Type B pancreatic cell (in vitro differentiated cells): ENCODE data around the gene MT2A. TPM values are rescaled to one million over a fixed set of nuclear protein-coding genes. Genes with fewer than 3 reads are reported as not detected.

ENCODE experiments used
- DNase-seq: peaks from one replicate; pipeline ENCODE4 v3.0.0; 2021; ENCODE audit warnings: mixed read lengths; ENCODE audit not compliant: unreplicated experiment; ENCODE audit errors: extremely low spot score
- H3K27ac Mint-ChIP-seq: 2 replicates; pipeline ENCODE4 v1.8.0; 2021; ENCODE audit warnings: mild to moderate bottlenecking, mixed read lengths
- H3K27me3 Mint-ChIP-seq: 2 replicates; pipeline ENCODE4 v1.8.0; 2021; ENCODE audit warnings: mixed read lengths
- H3K36me3 Mint-ChIP-seq: 2 replicates; pipeline ENCODE4 v1.8.0; 2021; ENCODE audit warnings: mixed read lengths
- H3K4me1 Mint-ChIP-seq: one replicate; pipeline ENCODE4 v1.8.0; 2021; ENCODE audit warnings: mixed read lengths; ENCODE audit not compliant: unreplicated experiment
- H3K4me3 Mint-ChIP-seq: 2 replicates; pipeline ENCODE4 v1.8.0; 2021; ENCODE audit warnings: mild to moderate bottlenecking, mixed read lengths
- H3K9me3 Mint-ChIP-seq: 2 replicates; pipeline ENCODE4 v1.8.0; 2021; ENCODE audit warnings: mixed read lengths
- CTCF ChIP-seq: fragments of 200-600 bp; sonication (generic); conservative IDR thresholded peaks from 2 replicates; pipeline ENCODE4 v1.5.0; 2021; ENCODE audit warnings: antibody characterized with exemption, mild to moderate bottlenecking
- total RNA-seq: library from RNA; stranded (reverse); gene quantifications from 2 replicates; pipeline ENCODE4 v1.2.1, GENCODE V29; 2021; ENCODE audit warnings: low replicate concordance

MT2A gene
- total RNA-seq, 1 donor from 2014 or later, result 18.2 TPM

- no peak overlapping the region for H3K27ac Mint-ChIP-seq
- no peak for DNase-seq
- no peak overlapping the region for H3K4me3 Mint-ChIP-seq
- no peaks in the 10 kb centered on the region for H3K36me3 Mint-ChIP-seq
- H3K4me1 Mint-ChIP-seq, result no peaks in the 10 kb centered on the region
- H3K9me3 Mint-ChIP-seq, result no peaks in the 10 kb centered on the region
- peaks cover 22% of the 10 kb centered on the region for H3K27me3 Mint-ChIP-seq
- no peak for TF ChIP-seq CTCF
Measured at GRCh38 chr16:56569971-56570370, 38.4 kb upstream of the MT2A start.

- no peak for TF ChIP-seq CTCF
- Mint-ChIP-seq H3K36me3 (no peaks in the 10 kb centered on the region), H3K27ac (no peak overlapping the region), H3K27me3 (peaks cover 9% of the 10 kb centered on the region), H3K4me3 (no peak overlapping the region), H3K4me1 (no peaks in the 10 kb centered on the region), H3K9me3 (no peaks in the 10 kb centered on the region)
- DNase-seq, result no peak
Measured at GRCh38 chr16:56571525-56571924, 36.9 kb upstream of the MT2A start.

GRCh38 chr16:56574625-56575024 lies 33.8 kb upstream of the MT2A start:
- DNase-seq, result no peak
- no peak overlapping the region for H3K27ac Mint-ChIP-seq
- no peaks in the 10 kb centered on the region for H3K9me3 Mint-ChIP-seq
- H3K4me1 Mint-ChIP-seq, result no peaks in the 10 kb centered on the region
- TF ChIP-seq CTCF, result no peak
- no peaks in the 10 kb centered on the region for H3K36me3 Mint-ChIP-seq
- no peaks in the 10 kb centered on the region for H3K27me3 Mint-ChIP-seq
- no peak overlapping the region for H3K4me3 Mint-ChIP-seq

- H3K4me3 Mint-ChIP-seq, result no peak overlapping the region
- no peaks in the 10 kb centered on the region for H3K9me3 Mint-ChIP-seq
- no peaks in the 10 kb centered on the region for H3K36me3 Mint-ChIP-seq
- H3K27me3 Mint-ChIP-seq, result peaks cover 11% of the 10 kb centered on the region
- peak overlapping the region; percentile 48 for H3K27ac Mint-ChIP-seq
- no peak for DNase-seq
- TF ChIP-seq CTCF, result peak; percentile 69
- H3K4me1 Mint-ChIP-seq, result no peaks in the 10 kb centered on the region
Measured at GRCh38 chr16:56576585-56577299, 31.6 kb upstream of the MT2A start.

GRCh38 chr16:56577300-56577625 lies 31.1 kb upstream of the MT2A start:
- no peak overlapping the region for H3K27ac Mint-ChIP-seq
- H3K4me3 Mint-ChIP-seq, result no peak overlapping the region
- DNase-seq, result no peak
- H3K4me1 Mint-ChIP-seq, result no peaks in the 10 kb centered on the region
- no peaks in the 10 kb centered on the region for H3K36me3 Mint-ChIP-seq
- H3K27me3 Mint-ChIP-seq, result peaks cover 16% of the 10 kb centered on the region
- H3K9me3 Mint-ChIP-seq, result no peaks in the 10 kb centered on the region
- TF ChIP-seq CTCF, result no peak
